SK-N-SH (cell line): Measurements from ENCODE around the gene TGIF1. TPM values are rescaled to one million over a fixed set of nuclear protein-coding genes. Genes with fewer than 3 reads are reported as not detected.

Source experiments
- CTCF ChIA-PET: fragments of 300-600, 350-600 bp; formaldehyde crosslinking; extraction: SDS; loops from one replicate; lab custom pipeline; 2021; lab: Yijun Ruan, JAX
- POLR2A ChIA-PET: fragments of 350-600 bp; sonication (Branson Sonifier 250); formaldehyde crosslinking; extraction: SDS; loops from one replicate; lab custom pipeline; 2020; ENCODE audit warnings: antibody characterized with exemption, inconsistent platforms; lab: Yijun Ruan, JAX
- DNase-seq: peaks from one replicate; pipeline ENCODE4 v3.0.0; 2012
- H2AFZ ChIP-seq: fragments of 200-600 bp; sonication (generic); 2 replicates; pipeline ENCODE4 v1.8.1; 2016; ENCODE audit warnings: antibody characterized with exemption, mild to moderate bottlenecking, low read depth
- H3F3A ChIP-seq: fragments of 200-600 bp; sonication (generic); replicated peaks from 2 replicates; pipeline ENCODE3; 2016; ENCODE audit warnings: antibody characterized with exemption, mild to moderate bottlenecking; ENCODE audit not compliant: insufficient read depth
- H3K27ac ChIP-seq, 2 experiments: fragments of 200-500 bp in 1 of 2; fragments of 200-600 bp in 1 of 2; sonication (Bioruptor generic) in 1 of 2; sonication (generic), shearing (Covaris generic) in 1 of 2; 2 replicates each; pipeline versions ENCODE4 v1.5.1 to v1.6.1; 2014 to 2016; ENCODE audit warnings: low read depth in 2 of 2, inconsistent platforms in 1 of 2, low read length in 1 of 2, mild to moderate bottlenecking in 1 of 2, mixed read lengths in 1 of 2
- H3K27me3 ChIP-seq: fragments of 200-600 bp; sonication (generic), shearing (Covaris generic); 2 replicates; pipeline ENCODE4 v1.6.1; 2016; ENCODE audit warnings: mixed run types; ENCODE audit not compliant: insufficient read depth
- H3K36me3 ChIP-seq, 2 experiments: fragments of 200-500 bp in 1 of 2; fragments of 200-600 bp in 1 of 2; sonication (Bioruptor generic) in 1 of 2; sonication (generic) in 1 of 2; replicated peaks in 1 of 2; 2 replicates each; pipeline versions ENCODE3 to v1.5.1; 2014 to 2016; ENCODE audit warnings: low read length in 1 of 2, mild to moderate bottlenecking in 1 of 2; ENCODE audit not compliant: insufficient read depth in 2 of 2, control insufficient read depth in 1 of 2
- H3K4me1 ChIP-seq, 2 experiments: fragments of 200-500 bp in 1 of 2; fragments of 200-600 bp in 1 of 2; sonication (Bioruptor generic) in 1 of 2; sonication (generic), shearing (Covaris generic) in 1 of 2; 2 replicates each; pipeline versions ENCODE4 v1.5.1 to v1.6.1; 2014 to 2016; ENCODE audit warnings: low read depth in 1 of 2, low read length in 1 of 2, mixed run types in 1 of 2; ENCODE audit not compliant: insufficient read depth in 2 of 2, control insufficient read depth in 1 of 2
- H3K4me2 ChIP-seq: fragments of 200-600 bp; sonication (generic), shearing (Covaris generic); 2 replicates; pipeline ENCODE4 v1.6.1; 2017; ENCODE audit warnings: mixed run types
- H3K4me3 ChIP-seq, 2 experiments: fragments of 200-500 bp in 1 of 2; fragments of 200-600 bp in 1 of 2; sonication (Bioruptor generic) in 1 of 2; sonication (generic), shearing (Covaris generic) in 1 of 2; 2 replicates each; pipeline versions ENCODE4 v1.5.1 to v1.8.1; 2014 to 2016; ENCODE audit warnings: low read depth in 2 of 2, inconsistent platforms in 1 of 2, low read length in 1 of 2, mild to moderate bottlenecking in 1 of 2, mixed read lengths in 1 of 2, moderate library complexity in 1 of 2
- H3K79me2 ChIP-seq: fragments of 200-600 bp; sonication (generic); 2 replicates; pipeline ENCODE4 v1.8.1; 2017; ENCODE audit warnings: mild to moderate bottlenecking; ENCODE audit not compliant: insufficient read depth
- H3K9ac ChIP-seq: fragments of 200-600 bp; sonication (generic); 2 replicates; pipeline ENCODE4 v1.6.1; 2017; ENCODE audit warnings: mixed run types
- H3K9me2 ChIP-seq: fragments of 200-600 bp; sonication (generic); 2 replicates; pipeline ENCODE4 v1.6.1; 2017; ENCODE audit warnings: mixed run types
- H3K9me3 ChIP-seq: fragments of 200-600 bp; sonication (generic); 2 replicates; pipeline ENCODE4 v1.6.1; 2017; ENCODE audit warnings: mixed run types, mild to moderate bottlenecking, moderate library complexity
- H4K20me1 ChIP-seq: fragments of 200-600 bp; sonication (generic); 2 replicates; pipeline ENCODE4 v1.6.1; 2017; ENCODE audit warnings: mild to moderate bottlenecking, mixed run types; ENCODE audit not compliant: insufficient read depth
- ELF1 ChIP-seq: IDR thresholded peaks from 2 replicates; pipeline ENCODE4 v1.4.0; 2012
- EP300 ChIP-seq, 2 experiments: IDR thresholded peaks; 2 replicates each; pipeline versions ENCODE4 v1.4.0 to v1.6.1; 2012; ENCODE audit warnings: borderline replicate concordance in 1 of 2, low read depth in 1 of 2, low read length in 1 of 2
- EZH2phosphoT487 ChIP-seq: fragments of 200-600 bp; sonication (generic); IDR thresholded peaks from 2 replicates; pipeline ENCODE4 v1.6.1; 2017; ENCODE audit warnings: low read depth, mixed run types, mild to moderate bottlenecking, antibody characterized with exemption, moderate library complexity, borderline replicate concordance
- FOXJ3 ChIP-seq: sonication (generic); formaldehyde crosslinking; IDR thresholded peaks from 2 replicates; pipeline ENCODE4 v1.5.1; 2020; ENCODE audit warnings: mild to moderate bottlenecking, missing genetic modification reagents
- FOXM1 ChIP-seq: IDR thresholded peaks from 2 replicates; pipeline ENCODE4 v1.4.0; 2012; ENCODE audit warnings: low read depth, mild to moderate bottlenecking
- GATA2 ChIP-seq: sonication (generic); formaldehyde crosslinking; IDR thresholded peaks from 2 replicates; pipeline ENCODE4 v1.5.0; 2020; ENCODE audit warnings: mild to moderate bottlenecking, missing genetic modification reagents
- JUND ChIP-seq: IDR thresholded peaks from 2 replicates; pipeline ENCODE4 v1.4.0; 2012
- POLR2AphosphoS5 ChIP-seq: IDR thresholded peaks from 2 replicates; pipeline ENCODE4 v1.6.1; 2012; ENCODE audit warnings: low read depth, low read length
- RAD21 ChIP-seq: IDR thresholded peaks from 2 replicates; pipeline ENCODE4 v1.6.1; 2012; ENCODE audit warnings: mild to moderate bottlenecking, low read length
- RCOR1 ChIP-seq: fragments of 150-350 bp; IDR thresholded peaks from 2 replicates; pipeline ENCODE4 v1.6.1; 2017; ENCODE audit warnings: antibody characterized with exemption, low read length
- RFX5 ChIP-seq: IDR thresholded peaks from 2 replicates; pipeline ENCODE4 v1.6.1; 2012; ENCODE audit warnings: mild to moderate bottlenecking, improper control_type of control experiment, low read length
- RXRA ChIP-seq: IDR thresholded peaks from 2 replicates; pipeline ENCODE4 v1.4.0; 2012; ENCODE audit warnings: low read depth, mild to moderate bottlenecking, borderline replicate concordance
- SIN3A ChIP-seq: IDR thresholded peaks from 2 replicates; pipeline ENCODE4 v1.6.1; 2012; ENCODE audit warnings: low read depth, mild to moderate bottlenecking, low read length, moderate library complexity, borderline replicate concordance
- SMC3 ChIP-seq: IDR thresholded peaks from 2 replicates; pipeline ENCODE4 v1.6.1; 2012; ENCODE audit warnings: low read depth, low read length, improper control_type of control experiment
- TAF1 ChIP-seq: IDR thresholded peaks from 2 replicates; pipeline ENCODE4 v1.6.1; 2012; ENCODE audit warnings: low read depth, mild to moderate bottlenecking, low read length, moderate library complexity, borderline replicate concordance
- TCF12 ChIP-seq: IDR thresholded peaks from 2 replicates; pipeline ENCODE4 v1.4.0; 2012
- YY1 ChIP-seq: IDR thresholded peaks from 2 replicates; pipeline ENCODE4 v1.4.0; 2012; ENCODE audit warnings: low read depth, mild to moderate bottlenecking
- WGBS: methylation state at CpG from one replicate; pipeline ENCODE4 v1.1.6; 2017; ENCODE audit warnings: low lambda C conversion rate; 5-methylcytosine and 5-hydroxymethylcytosine counted together
- polyA plus RNA-seq, 3 experiments: library from polyadenylated mRNA; depleted of rRNA; stranded (reverse); fragments of >200 nt; gene quantifications; 2 replicates each; pipeline ENCODE4 v1.2.3, GENCODE V29; 2012
- TF ChIP-seq, protein P1 (sequence below): IDR thresholded peaks from 2 replicates; pipeline ENCODE4 v1.4.0; 2012; ENCODE audit warnings: low read depth, borderline replicate concordance
- TF ChIP-seq, protein P2 (sequence below): IDR thresholded peaks from 2 replicates; pipeline ENCODE4 v1.4.0; 2012; ENCODE audit warnings: low read depth, borderline replicate concordance
- TF ChIP-seq, protein P3 (sequence below): fragments of 200-600 bp; sonication (generic); IDR thresholded peaks from 2 replicates; pipeline ENCODE4 v1.6.1; 2017; ENCODE audit warnings: antibody characterized with exemption, mild to moderate bottlenecking, moderate library complexity
- TF ChIP-seq, protein P4 (sequence below): IDR thresholded peaks from 2 replicates; pipeline ENCODE4; 2012
- TF ChIP-seq, protein P5 (sequence below): fragments of 150-350 bp; IDR thresholded peaks from 2 replicates; pipeline ENCODE4 v1.6.1; 2016; ENCODE audit warnings: mild to moderate bottlenecking, low read depth, low read length
- TF ChIP-seq, protein P6 (sequence below): IDR thresholded peaks from 2 replicates; pipeline ENCODE4 v1.6.1; 2012; ENCODE audit warnings: mild to moderate bottlenecking, low read depth, low read length, moderate library complexity

Gene TGIF1
- polyA plus RNA-seq, 1 of the 3 experiments (the other 2 are of a cell fraction): 113 TPM

DNA sequence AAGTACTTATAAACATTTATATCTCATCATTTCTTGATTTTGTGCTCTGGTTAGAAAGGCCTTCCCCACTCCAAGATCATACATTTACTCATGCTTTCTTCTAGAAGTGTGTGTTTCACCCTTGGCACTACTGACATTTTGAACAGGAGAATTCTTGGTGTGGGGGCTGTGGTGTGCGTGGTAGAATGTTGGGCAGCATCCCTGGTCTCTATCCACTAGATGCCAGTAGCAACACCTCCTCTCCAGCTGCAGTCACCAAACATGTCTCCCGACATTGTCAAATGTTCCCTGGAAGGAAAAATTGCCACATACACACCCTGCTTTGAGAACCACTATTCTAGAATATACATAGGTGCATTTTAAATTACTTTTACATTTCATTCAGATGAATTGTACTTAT, 8.7 kb upstream of the TGIF1 start:
- Histone ChIP-seq H3K27ac (no peak overlapping the region), H3K9me2 (no peaks in the 10 kb centered on the region), H3K9ac (no peak overlapping the region), H3K4me3 (no peak overlapping the region), H3K36me3 (no peaks in the 10 kb centered on the region), H3F3A (peaks cover 2% of the 10 kb centered on the region), H3K4me2 (no peak overlapping the region), H3K79me2 (no peaks in the 10 kb centered on the region), H4K20me1 (no peaks in the 10 kb centered on the region), H3K9me3 (no peaks in the 10 kb centered on the region), H2AFZ (0 out of 2 replicates have a peak overlapping the region, but pooled peaks have one; percentile 16), H3K27me3 (no peaks in the 10 kb centered on the region), H3K4me1 (peaks cover 3 to 4% of the 10 kb centered on the region in 2 experiments; a peak in 3 of 4 replicates)
- DNase-seq: peak; percentile 40
- WGBS: 23% methylated on average over 2 of the region's 2 CpGs
- POLR2A ChIA-PET: no interaction called here
- CTCF ChIA-PET: interaction anchor here (1.0 to 3.9 kb wide), 6 partner anchors 12 to 225 kb away, joined by 4 to 19 read pairs (median 8); no protein-coding TSS in a partner anchor
- TF ChIP-seq RXRA (no peak), GATA2 (CRISPR knock-in tag) (no peak), EZH2phosphoT487 (no peak), JUND (no peak), FOXM1 (no peak), EP300 (IDR thresholded peaks at IDR 0.05; ENCODE audit: borderline replicate concordance in 1 of 2, low read depth in 1 of 2, low read length in 1 of 2) (no peak), RCOR1 (no peak), RAD21 (peak; percentile 70), TAF1 (no peak), SIN3A (no peak), YY1 (no peak), TCF12 (no peak), RFX5 (no peak), SMC3 (peak; percentile 64), FOXJ3 (CRISPR knock-in tag) (no peak), POLR2AphosphoS5 (no peak), ELF1 (no peak)
- TF ChIP-seq, protein P1, sequence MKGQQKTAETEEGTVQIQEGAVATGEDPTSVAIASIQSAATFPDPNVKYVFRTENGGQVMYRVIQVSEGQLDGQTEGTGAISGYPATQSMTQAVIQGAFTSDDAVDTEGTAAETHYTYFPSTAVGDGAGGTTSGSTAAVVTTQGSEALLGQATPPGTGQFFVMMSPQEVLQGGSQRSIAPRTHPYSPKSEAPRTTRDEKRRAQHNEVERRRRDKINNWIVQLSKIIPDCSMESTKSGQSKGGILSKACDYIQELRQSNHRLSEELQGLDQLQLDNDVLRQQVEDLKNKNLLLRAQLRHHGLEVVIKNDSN: no peak
- TF ChIP-seq, protein P2, sequence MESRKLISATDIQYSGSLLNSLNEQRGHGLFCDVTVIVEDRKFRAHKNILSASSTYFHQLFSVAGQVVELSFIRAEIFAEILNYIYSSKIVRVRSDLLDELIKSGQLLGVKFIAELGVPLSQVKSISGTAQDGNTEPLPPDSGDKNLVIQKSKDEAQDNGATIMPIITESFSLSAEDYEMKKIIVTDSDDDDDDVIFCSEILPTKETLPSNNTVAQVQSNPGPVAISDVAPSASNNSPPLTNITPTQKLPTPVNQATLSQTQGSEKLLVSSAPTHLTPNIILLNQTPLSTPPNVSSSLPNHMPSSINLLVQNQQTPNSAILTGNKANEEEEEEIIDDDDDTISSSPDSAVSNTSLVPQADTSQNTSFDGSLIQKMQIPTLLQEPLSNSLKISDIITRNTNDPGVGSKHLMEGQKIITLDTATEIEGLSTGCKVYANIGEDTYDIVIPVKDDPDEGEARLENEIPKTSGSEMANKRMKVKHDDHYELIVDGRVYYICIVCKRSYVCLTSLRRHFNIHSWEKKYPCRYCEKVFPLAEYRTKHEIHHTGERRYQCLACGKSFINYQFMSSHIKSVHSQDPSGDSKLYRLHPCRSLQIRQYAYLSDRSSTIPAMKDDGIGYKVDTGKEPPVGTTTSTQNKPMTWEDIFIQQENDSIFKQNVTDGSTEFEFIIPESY: no peak
- TF ChIP-seq, protein P3, sequence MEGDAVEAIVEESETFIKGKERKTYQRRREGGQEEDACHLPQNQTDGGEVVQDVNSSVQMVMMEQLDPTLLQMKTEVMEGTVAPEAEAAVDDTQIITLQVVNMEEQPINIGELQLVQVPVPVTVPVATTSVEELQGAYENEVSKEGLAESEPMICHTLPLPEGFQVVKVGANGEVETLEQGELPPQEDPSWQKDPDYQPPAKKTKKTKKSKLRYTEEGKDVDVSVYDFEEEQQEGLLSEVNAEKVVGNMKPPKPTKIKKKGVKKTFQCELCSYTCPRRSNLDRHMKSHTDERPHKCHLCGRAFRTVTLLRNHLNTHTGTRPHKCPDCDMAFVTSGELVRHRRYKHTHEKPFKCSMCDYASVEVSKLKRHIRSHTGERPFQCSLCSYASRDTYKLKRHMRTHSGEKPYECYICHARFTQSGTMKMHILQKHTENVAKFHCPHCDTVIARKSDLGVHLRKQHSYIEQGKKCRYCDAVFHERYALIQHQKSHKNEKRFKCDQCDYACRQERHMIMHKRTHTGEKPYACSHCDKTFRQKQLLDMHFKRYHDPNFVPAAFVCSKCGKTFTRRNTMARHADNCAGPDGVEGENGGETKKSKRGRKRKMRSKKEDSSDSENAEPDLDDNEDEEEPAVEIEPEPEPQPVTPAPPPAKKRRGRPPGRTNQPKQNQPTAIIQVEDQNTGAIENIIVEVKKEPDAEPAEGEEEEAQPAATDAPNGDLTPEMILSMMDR: peak; percentile 43
- TF ChIP-seq, protein P4, sequence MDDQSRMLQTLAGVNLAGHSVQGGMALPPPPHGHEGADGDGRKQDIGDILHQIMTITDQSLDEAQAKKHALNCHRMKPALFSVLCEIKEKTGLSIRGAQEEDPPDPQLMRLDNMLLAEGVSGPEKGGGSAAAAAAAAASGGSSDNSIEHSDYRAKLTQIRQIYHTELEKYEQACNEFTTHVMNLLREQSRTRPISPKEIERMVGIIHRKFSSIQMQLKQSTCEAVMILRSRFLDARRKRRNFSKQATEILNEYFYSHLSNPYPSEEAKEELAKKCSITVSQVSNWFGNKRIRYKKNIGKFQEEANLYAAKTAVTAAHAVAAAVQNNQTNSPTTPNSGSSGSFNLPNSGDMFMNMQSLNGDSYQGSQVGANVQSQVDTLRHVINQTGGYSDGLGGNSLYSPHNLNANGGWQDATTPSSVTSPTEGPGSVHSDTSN: no peak
- TF ChIP-seq, protein P5, sequence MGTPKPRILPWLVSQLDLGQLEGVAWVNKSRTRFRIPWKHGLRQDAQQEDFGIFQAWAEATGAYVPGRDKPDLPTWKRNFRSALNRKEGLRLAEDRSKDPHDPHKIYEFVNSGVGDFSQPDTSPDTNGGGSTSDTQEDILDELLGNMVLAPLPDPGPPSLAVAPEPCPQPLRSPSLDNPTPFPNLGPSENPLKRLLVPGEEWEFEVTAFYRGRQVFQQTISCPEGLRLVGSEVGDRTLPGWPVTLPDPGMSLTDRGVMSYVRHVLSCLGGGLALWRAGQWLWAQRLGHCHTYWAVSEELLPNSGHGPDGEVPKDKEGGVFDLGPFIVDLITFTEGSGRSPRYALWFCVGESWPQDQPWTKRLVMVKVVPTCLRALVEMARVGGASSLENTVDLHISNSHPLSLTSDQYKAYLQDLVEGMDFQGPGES: no peak
- TF ChIP-seq, protein P6, sequence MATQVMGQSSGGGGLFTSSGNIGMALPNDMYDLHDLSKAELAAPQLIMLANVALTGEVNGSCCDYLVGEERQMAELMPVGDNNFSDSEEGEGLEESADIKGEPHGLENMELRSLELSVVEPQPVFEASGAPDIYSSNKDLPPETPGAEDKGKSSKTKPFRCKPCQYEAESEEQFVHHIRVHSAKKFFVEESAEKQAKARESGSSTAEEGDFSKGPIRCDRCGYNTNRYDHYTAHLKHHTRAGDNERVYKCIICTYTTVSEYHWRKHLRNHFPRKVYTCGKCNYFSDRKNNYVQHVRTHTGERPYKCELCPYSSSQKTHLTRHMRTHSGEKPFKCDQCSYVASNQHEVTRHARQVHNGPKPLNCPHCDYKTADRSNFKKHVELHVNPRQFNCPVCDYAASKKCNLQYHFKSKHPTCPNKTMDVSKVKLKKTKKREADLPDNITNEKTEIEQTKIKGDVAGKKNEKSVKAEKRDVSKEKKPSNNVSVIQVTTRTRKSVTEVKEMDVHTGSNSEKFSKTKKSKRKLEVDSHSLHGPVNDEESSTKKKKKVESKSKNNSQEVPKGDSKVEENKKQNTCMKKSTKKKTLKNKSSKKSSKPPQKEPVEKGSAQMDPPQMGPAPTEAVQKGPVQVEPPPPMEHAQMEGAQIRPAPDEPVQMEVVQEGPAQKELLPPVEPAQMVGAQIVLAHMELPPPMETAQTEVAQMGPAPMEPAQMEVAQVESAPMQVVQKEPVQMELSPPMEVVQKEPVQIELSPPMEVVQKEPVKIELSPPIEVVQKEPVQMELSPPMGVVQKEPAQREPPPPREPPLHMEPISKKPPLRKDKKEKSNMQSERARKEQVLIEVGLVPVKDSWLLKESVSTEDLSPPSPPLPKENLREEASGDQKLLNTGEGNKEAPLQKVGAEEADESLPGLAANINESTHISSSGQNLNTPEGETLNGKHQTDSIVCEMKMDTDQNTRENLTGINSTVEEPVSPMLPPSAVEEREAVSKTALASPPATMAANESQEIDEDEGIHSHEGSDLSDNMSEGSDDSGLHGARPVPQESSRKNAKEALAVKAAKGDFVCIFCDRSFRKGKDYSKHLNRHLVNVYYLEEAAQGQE: no peak
